HCT116 (cell line): Measurements from ENCODE around the gene DOCK3. TPM values are rescaled to one million over a fixed set of nuclear protein-coding genes. Genes with fewer than 3 reads are reported as not detected.

Experiments
- ATAC-seq: fragments of 200-7000 bp; cut with Tn5 transposase; 2 replicates; pipeline ENCODE4 v1.9.1; 2020; ENCODE audit warnings: mild to moderate bottlenecking, moderate library complexity
- BruUV-seq: library from RNA; stranded (reverse); fragments of 400-500 nt; replicated peaks from 2 replicates; lab custom pipeline; 2021; lab: Mats Ljungman, UMichigan
- CTCF ChIA-PET: fragments of 300-600 bp; sonication (Branson Sonifier 250); formaldehyde crosslinking; loops from one replicate; lab custom pipeline; 2021; ENCODE audit warnings: antibody characterized with exemption; lab: Charles Lee
- POLR2A ChIA-PET: fragments of 300-600, 350-600 bp; sonication (Branson Sonifier 250); formaldehyde crosslinking; loops from one replicate; lab custom pipeline; 2021; ENCODE audit warnings: antibody characterized with exemption; lab: Charles Lee
- RAD21 ChIA-PET, 2 experiments: fragments of 300-600 bp; sonication (Branson Sonifier 250); formaldehyde crosslinking; loops; one replicate each; lab custom pipeline; 2023; ENCODE audit warnings: low total read pairs in 2 of 2; ENCODE audit not compliant: uncharacterized antibody in 2 of 2, unreplicated experiment in 2 of 2, low non-redundant PET in 1 of 2; lab: Charles Lee
- DNase-seq: peaks from one replicate; pipeline ENCODE4 v3.0.0-alpha.2; 2010; ENCODE audit warnings: low read depth, low spot score
- H2AFZ ChIP-seq: fragments of 200-600 bp; shearing (Covaris generic), sonication (generic); 2 replicates; pipeline ENCODE4 v1.6.1; 2017; ENCODE audit warnings: low read depth, mixed run types, mixed read lengths, antibody characterized with exemption, low read length; ENCODE audit not compliant: poor library complexity, severe bottlenecking
- H3K27ac ChIP-seq: 2 replicates; pipeline ENCODE4 v1.5.1; 2012; ENCODE audit warnings: low read depth, low read length
- H3K27me3 ChIP-seq: fragments of 200-600 bp; sonication (generic); 2 replicates; pipeline ENCODE4 v1.6.1; 2016; ENCODE audit warnings: mixed run types, low read length, mixed read lengths; ENCODE audit not compliant: insufficient read depth
- H3K36me3 ChIP-seq, 2 experiments: fragments of 200-500 bp in 1 of 2; fragments of 200-600 bp in 1 of 2; sonication (Bioruptor generic) in 1 of 2; sonication (generic) in 1 of 2; 2 replicates each; pipeline versions ENCODE4 v1.5.1 to v1.6.1; 2014 to 2016; ENCODE audit warnings: low read length in 2 of 2, inconsistent platforms in 1 of 2, mixed read lengths in 1 of 2, mixed run types in 1 of 2; ENCODE audit not compliant: insufficient read depth in 2 of 2, control insufficient read depth in 1 of 2
- H3K4me1 ChIP-seq, 2 experiments: fragments of 200-600 bp in 1 of 2; sonication (generic) in 1 of 2; 2 replicates each; pipeline versions ENCODE4 v1.5.1 to v1.6.1; 2012 to 2017; ENCODE audit warnings: low read length in 2 of 2, inconsistent platforms in 1 of 2, mild to moderate bottlenecking in 1 of 2, mixed read lengths in 1 of 2, mixed run types in 1 of 2, moderate library complexity in 1 of 2; ENCODE audit not compliant: insufficient read depth in 2 of 2, control insufficient read depth in 1 of 2
- H3K4me2 ChIP-seq: fragments of 200-600 bp; sonication (generic); 2 replicates; pipeline ENCODE4 v1.6.1; 2017; ENCODE audit warnings: mixed run types, low read length, mixed read lengths
- H3K4me3 ChIP-seq, 2 experiments: fragments of 200-600 bp in 1 of 2; sonication (generic) in 1 of 2; replicated peaks in 1 of 2; 2 replicates each; pipeline ENCODE4 v1.5.1; 2011 to 2016; ENCODE audit warnings: low read length in 2 of 2, control low read depth in 1 of 2, low read depth in 1 of 2, mild to moderate bottlenecking in 1 of 2, mixed read lengths in 1 of 2, mixed run types in 1 of 2
- H3K79me2 ChIP-seq: fragments of 200-600 bp; sonication (generic); 2 replicates; pipeline ENCODE4 v1.6.1; 2017; ENCODE audit warnings: mild to moderate bottlenecking, mixed run types, low read length, moderate library complexity, mixed read lengths; ENCODE audit not compliant: insufficient read depth
- H3K9ac ChIP-seq: fragments of 200-600 bp; sonication (generic); 2 replicates; pipeline ENCODE4 v1.6.1; 2016; ENCODE audit warnings: low read length, mixed read lengths
- H3K9me2 ChIP-seq: fragments of 200-600 bp; sonication (generic), shearing (Covaris generic); 2 replicates; pipeline ENCODE4 v1.6.1; 2017; ENCODE audit warnings: mixed run types, mild to moderate bottlenecking, moderate library complexity; ENCODE audit not compliant: insufficient read depth
- H3K9me3 ChIP-seq, 2 experiments: fragments of 200-500 bp in 1 of 2; fragments of 200-600 bp in 1 of 2; sonication (Bioruptor generic) in 1 of 2; sonication (generic) in 1 of 2; 2 replicates each; pipeline ENCODE4 v1.6.1; 2014 to 2017; ENCODE audit warnings: low read length in 2 of 2, mixed read lengths in 2 of 2, inconsistent platforms in 1 of 2, low read depth in 1 of 2, mild to moderate bottlenecking in 1 of 2, mixed run types in 1 of 2, moderate library complexity in 1 of 2; ENCODE audit not compliant: control insufficient read depth in 1 of 2, insufficient read depth in 1 of 2
- H4K20me1 ChIP-seq: fragments of 200-600 bp; sonication (generic), shearing (Covaris generic); 2 replicates; pipeline ENCODE4 v1.6.1; 2017; ENCODE audit warnings: mixed run types, mild to moderate bottlenecking, moderate library complexity; ENCODE audit not compliant: insufficient read depth
- CBX3 ChIP-seq: IDR thresholded peaks from 2 replicates; pipeline ENCODE4 v1.6.1; 2012; ENCODE audit warnings: low read depth
- EGR1 ChIP-seq: IDR thresholded peaks from 2 replicates; pipeline ENCODE4 v1.6.1; 2012; ENCODE audit warnings: low read depth
- ELF1 ChIP-seq: IDR thresholded peaks from 2 replicates; pipeline ENCODE4 v1.6.1; 2012; ENCODE audit warnings: low read depth, borderline replicate concordance
- EZH2phosphoT487 ChIP-seq: fragments of 200-600 bp; IDR thresholded peaks from 2 replicates; pipeline ENCODE4 v1.6.1; 2018; ENCODE audit warnings: antibody characterized with exemption, borderline replicate concordance
- FOSL1 ChIP-seq: IDR thresholded peaks from 2 replicates; pipeline ENCODE4 v1.6.1; 2012; ENCODE audit warnings: low read depth
- JUND ChIP-seq: IDR thresholded peaks from 2 replicates; pipeline ENCODE4 v1.6.1; 2012
- POLR2A ChIP-seq: IDR thresholded peaks from 2 replicates; pipeline ENCODE4 v1.7.0; 2011; ENCODE audit warnings: borderline replicate concordance; ENCODE audit not compliant: insufficient read depth, insufficient read length; ENCODE audit errors: extremely low read depth
- POLR2AphosphoS5 ChIP-seq: IDR thresholded peaks from 2 replicates; pipeline ENCODE4 v1.6.1; 2011; ENCODE audit warnings: mild to moderate bottlenecking, low read depth, low read length, moderate library complexity
- RAD21 ChIP-seq: IDR thresholded peaks from 2 replicates; pipeline ENCODE4 v1.6.1; 2012; ENCODE audit warnings: low read depth, mild to moderate bottlenecking
- SIN3A ChIP-seq: IDR thresholded peaks from 2 replicates; pipeline ENCODE4 v1.6.1; 2012; ENCODE audit warnings: low read depth
- SRF ChIP-seq: IDR thresholded peaks from 2 replicates; pipeline ENCODE4 v1.6.1; 2012; ENCODE audit warnings: low read depth
- TCF7L2 ChIP-seq: IDR thresholded peaks from 2 replicates; pipeline ENCODE4 v1.7.0; 2011; ENCODE audit warnings: borderline replicate concordance, inconsistent platforms; ENCODE audit not compliant: insufficient read depth, insufficient read length; ENCODE audit errors: extremely low read depth
- YY1 ChIP-seq: IDR thresholded peaks from 2 replicates; pipeline ENCODE4 v1.6.1; 2011; ENCODE audit warnings: low read length, low read depth, moderate library complexity, mild to moderate bottlenecking; ENCODE audit not compliant: insufficient replicate concordance; ENCODE audit errors: extremely low read depth
- ZFX ChIP-seq: fragments of 450-650 bp; IDR thresholded peaks from 2 replicates; pipeline ENCODE4 v1.6.1; 2017
- intact Hi-C: fragments of 100-400 bp; cut with micrococcal nuclease; formaldehyde crosslinking; loops from 2 replicates; pipeline ENCODE4 v1.10.0; 2022
- total RNA-seq: library from RNA; stranded (reverse); gene quantifications from one replicate; pipeline ENCODE4 v1.2.1, GENCODE V29; 2021; ENCODE audit not compliant: unreplicated experiment
- TF ChIP-seq, protein P1 (sequence below), 3 experiments: fragments of 200-600 bp in 1 of 3; sonication (generic) in 1 of 3; IDR thresholded peaks in 2 of 3; conservative IDR thresholded peaks in 1 of 3; 2 replicates each; pipeline ENCODE4 v1.5.1; 2012 to 2017; ENCODE audit warnings: low read depth in 2 of 3, low read length in 2 of 3, antibody characterized with exemption in 1 of 3, borderline replicate concordance in 1 of 3, control low read depth in 1 of 3, mild to moderate bottlenecking in 1 of 3, mixed read lengths in 1 of 3, mixed run types in 1 of 3, moderate library complexity in 1 of 3; ENCODE audit not compliant: insufficient read depth in 1 of 3
- TF ChIP-seq, protein P2 (sequence below): IDR thresholded peaks from 2 replicates; pipeline ENCODE4 v1.6.1; 2012

The DOCK3 gene
- total RNA-seq, 1 experiment from 2014 or later = 4.2 TPM

GRCh38 chr3:51380601-51381332 is 706.0 kb downstream of the DOCK3 start:
- ChIA-PET POLR2A (no interaction called here), RAD21 (no interaction called here), CTCF (no interaction called here)
- Histone ChIP-seq H3K4me1 (peaks cover 0 to 10% of the 10 kb centered on the region in 2 experiments; a peak in 2 of 4 replicates), H3K9me2 (no peaks in the 10 kb centered on the region), H4K20me1 (no peaks in the 10 kb centered on the region), H3K4me3 (no peak overlapping the region), H3K36me3 (no peaks in the 10 kb centered on the region), H3K79me2 (peaks cover 21% of the 10 kb centered on the region), H3K9ac (no peak overlapping the region), H2AFZ (no peak overlapping the region), H3K9me3 (no peaks in the 10 kb centered on the region), H3K4me2 (no peak overlapping the region), H3K27ac (no peak overlapping the region), H3K27me3 (no peaks in the 10 kb centered on the region)
- TF ChIP-seq YY1 (no peak), EZH2phosphoT487 (no peak), FOSL1 (no peak)
- DNase-seq = no peak
- no peak for ATAC-seq
- BruUV-seq = no TSS peak
- intact Hi-C loops = loop anchor here (10.0 kb wide), 1 partner anchor 1026 kb away; the partner anchor contains the start of genes CYB561D2, NPRL2 and TMEM115

DNA sequence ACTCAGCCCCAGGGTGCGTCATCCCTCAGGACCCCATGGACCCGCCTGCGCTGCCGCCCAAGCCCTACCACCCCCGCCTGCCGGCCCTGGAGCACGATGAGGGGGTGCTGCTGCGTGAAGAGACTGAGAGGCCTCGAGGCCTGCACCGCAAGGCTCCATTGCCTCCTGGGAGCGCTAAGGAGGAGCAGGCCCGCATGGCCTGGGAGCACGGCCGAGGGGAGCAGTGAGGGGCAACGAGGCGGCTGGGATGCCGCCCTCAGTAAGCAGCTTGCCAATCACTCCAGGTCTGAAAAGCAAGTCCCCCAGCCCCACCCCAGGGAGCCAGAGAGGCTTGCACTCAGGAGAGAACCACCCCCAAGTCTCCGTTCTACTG is 706.6 kb downstream of the DOCK3 start:
- no peak overlapping the region for H3K27ac ChIP-seq
- peaks cover 3 to 15% of the 10 kb centered on the region in 2 experiments; a peak in 3 of 4 replicates for H3K4me1 ChIP-seq
- intact Hi-C loops = loop anchor here (10.0 kb wide), 1 partner anchor 1027 kb away; the partner anchor contains the start of genes CYB561D2, NPRL2 and TMEM115
- H4K20me1 ChIP-seq = no peaks in the 10 kb centered on the region
- TF ChIP-seq POLR2A (no peak), FOSL1 (no peak), JUND (no peak), SIN3A (no peak), CBX3 (no peak), EZH2phosphoT487 (no peak), POLR2AphosphoS5 (no peak), SRF (no peak), YY1 (no peak), RAD21 (no peak), ELF1 (no peak), EGR1 (no peak), TCF7L2 (no peak), ZFX (no peak)
- TF ChIP-seq, protein P1, sequence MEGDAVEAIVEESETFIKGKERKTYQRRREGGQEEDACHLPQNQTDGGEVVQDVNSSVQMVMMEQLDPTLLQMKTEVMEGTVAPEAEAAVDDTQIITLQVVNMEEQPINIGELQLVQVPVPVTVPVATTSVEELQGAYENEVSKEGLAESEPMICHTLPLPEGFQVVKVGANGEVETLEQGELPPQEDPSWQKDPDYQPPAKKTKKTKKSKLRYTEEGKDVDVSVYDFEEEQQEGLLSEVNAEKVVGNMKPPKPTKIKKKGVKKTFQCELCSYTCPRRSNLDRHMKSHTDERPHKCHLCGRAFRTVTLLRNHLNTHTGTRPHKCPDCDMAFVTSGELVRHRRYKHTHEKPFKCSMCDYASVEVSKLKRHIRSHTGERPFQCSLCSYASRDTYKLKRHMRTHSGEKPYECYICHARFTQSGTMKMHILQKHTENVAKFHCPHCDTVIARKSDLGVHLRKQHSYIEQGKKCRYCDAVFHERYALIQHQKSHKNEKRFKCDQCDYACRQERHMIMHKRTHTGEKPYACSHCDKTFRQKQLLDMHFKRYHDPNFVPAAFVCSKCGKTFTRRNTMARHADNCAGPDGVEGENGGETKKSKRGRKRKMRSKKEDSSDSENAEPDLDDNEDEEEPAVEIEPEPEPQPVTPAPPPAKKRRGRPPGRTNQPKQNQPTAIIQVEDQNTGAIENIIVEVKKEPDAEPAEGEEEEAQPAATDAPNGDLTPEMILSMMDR (IDR thresholded peaks at IDR 0.05 in 2 of 3, conservative IDR thresholded peaks at IDR 0.05 in 1 of 3; ENCODE audit: borderline replicate concordance in 1 of 3, insufficient read depth in 1 of 3, low read depth in 2 of 3, low read length in 2 of 3) = no peak
- TF ChIP-seq, protein P2, sequence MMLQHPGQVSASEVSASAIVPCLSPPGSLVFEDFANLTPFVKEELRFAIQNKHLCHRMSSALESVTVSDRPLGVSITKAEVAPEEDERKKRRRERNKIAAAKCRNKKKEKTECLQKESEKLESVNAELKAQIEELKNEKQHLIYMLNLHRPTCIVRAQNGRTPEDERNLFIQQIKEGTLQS = no peak
- TF ChIP-seq, all 23 proteins: peak for 0
- DNase-seq (no peak), ATAC-seq (no peak)
- ChIA-PET RAD21 (no interaction called here), POLR2A (no interaction called here), CTCF (no interaction called here)
- BruUV-seq = no TSS peak
- Histone ChIP-seq H3K27me3 (no peaks in the 10 kb centered on the region), H3K9ac (no peak overlapping the region), H3K4me2 (no peak overlapping the region), H3K9me2 (no peaks in the 10 kb centered on the region), H3K4me3 (no peak overlapping the region), H3K9me3 (no peaks in the 10 kb centered on the region), H3K79me2 (peaks cover 26% of the 10 kb centered on the region), H2AFZ (no peak overlapping the region), H3K36me3 (peaks cover 0 to 2% of the 10 kb centered on the region in 2 experiments; a peak in 1 of 4 replicates)
